CD4-positive, CD25-positive, alpha-beta regulatory T cell (primary cell): ENCODE measurements around the gene WNT1. TPM values are rescaled to one million over a fixed set of nuclear protein-coding genes. Genes with fewer than 3 reads are reported as not detected.

Experiments used
- ATAC-seq, 2 donors: fragments of 150-1000 bp; cut with Tn5 transposase; one replicate each; pipeline ENCODE4 v1.10.0; 2021; ENCODE audit warnings: low read depth in 2 of 2, moderate number of reproducible peaks in 2 of 2, moderate library complexity in 1 of 2
- DNase-seq, 3 donors: peaks; one replicate each; pipeline versions ENCODE4 v3.0.0 to v3.0.0-alpha.2; 2012 to 2022; ENCODE audit warnings: mixed read lengths in 1 of 3
- H3K27ac ChIP-seq: one replicate; pipeline ENCODE4 v1.7.0; 2013; ENCODE audit warnings: mild to moderate bottlenecking, low read length; ENCODE audit not compliant: insufficient read depth, poor library complexity, severe bottlenecking
- H3K27me3 ChIP-seq: one replicate; pipeline ENCODE4 v1.7.0; 2013; ENCODE audit warnings: low read length; ENCODE audit not compliant: control insufficient read depth, insufficient read depth
- H3K36me3 ChIP-seq: one replicate; pipeline ENCODE4 v1.7.0; 2013; ENCODE audit warnings: mild to moderate bottlenecking, low read length, moderate library complexity; ENCODE audit not compliant: control insufficient read depth, insufficient read depth
- H3K4me1 ChIP-seq: 2 replicates; pipeline ENCODE4 v1.7.0; 2013; ENCODE audit warnings: mild to moderate bottlenecking, low read length; ENCODE audit not compliant: insufficient read depth, control insufficient read depth, poor library complexity, severe bottlenecking
- H3K4me3 ChIP-seq: one replicate; pipeline ENCODE4 v1.7.0; 2013; ENCODE audit warnings: low read depth, mild to moderate bottlenecking, low read length, moderate library complexity
- H3K9me3 ChIP-seq, 2 experiments: 1 replicate in 1 of 2; 2 replicates in 1 of 2; pipeline ENCODE4 v1.7.0; 2013; ENCODE audit warnings: low read length in 2 of 2, mild to moderate bottlenecking in 1 of 2, moderate library complexity in 1 of 2; ENCODE audit not compliant: control insufficient read depth in 2 of 2
- H3K27ac Mint-ChIP-seq, 3 donors: one replicate each; pipeline ENCODE4 v1.8.0; 2020 to 2022; ENCODE audit warnings: mild to moderate bottlenecking in 3 of 3, mixed read lengths in 3 of 3, moderate library complexity in 2 of 3
- H3K27me3 Mint-ChIP-seq: one replicate; pipeline ENCODE4 v1.8.0; 2022; ENCODE audit warnings: mild to moderate bottlenecking, mixed read lengths
- H3K36me3 Mint-ChIP-seq: one replicate; pipeline ENCODE4 v1.8.0; 2020; ENCODE audit warnings: mixed read lengths
- H3K4me1 Mint-ChIP-seq, 4 donors: one replicate each; pipeline ENCODE4 v1.8.0; 2020 to 2022; ENCODE audit warnings: mixed read lengths in 4 of 4, mild to moderate bottlenecking in 1 of 4
- H3K4me3 Mint-ChIP-seq, 4 donors: one replicate each; pipeline ENCODE4 v1.8.0; 2020 to 2022; ENCODE audit warnings: mild to moderate bottlenecking in 4 of 4, mixed read lengths in 4 of 4, moderate library complexity in 3 of 4
- H3K9me3 Mint-ChIP-seq, 7 donors: one replicate each; pipeline ENCODE4 v1.8.0; 2020 to 2022; ENCODE audit warnings: mixed read lengths in 7 of 7, mild to moderate bottlenecking in 3 of 7, moderate library complexity in 2 of 7
- polyA plus RNA-seq, 4 donors: library from polyadenylated mRNA; unstranded; fragments of 300-500 nt; fragmentation: Illumina TruSeq; gene quantifications; one replicate each; pipeline ENCODE4 v1.2.3, GENCODE V29; 2021
- total RNA-seq: library from RNA; stranded (reverse); gene quantifications from one replicate; pipeline ENCODE4 v1.2.3, GENCODE V29; 2022

WNT1 gene
- total and polyA plus RNA-seq, 5 donors from 2014 or later, result 0.39 to 0.62 TPM; not detected in 3

GRCh38 chr12:48985475-48985897 is 7.4 kb downstream of the WNT1 start:
- peaks cover 16% of the 10 kb centered on the region for H3K4me1 ChIP-seq
- H3K9me3 ChIP-seq, result no peaks in the 10 kb centered on the region
- H3K4me3 ChIP-seq, result no peak overlapping the region
- Mint-ChIP-seq H3K27me3 (peaks cover 65% of the 10 kb centered on the region), H3K27ac (no peak overlapping the region), H3K36me3 (no peaks in the 10 kb centered on the region), H3K4me1 (peaks cover 0 to 30% (median 16%) of the 10 kb centered on the region in 4 donors), H3K4me3 (no peak overlapping the region), H3K9me3 (peaks cover 0 to 2% (median 0%) of the 10 kb centered on the region in 7 donors)
- H3K27me3 ChIP-seq, result peaks cover 30% of the 10 kb centered on the region
- no peak for DNase-seq
- ATAC-seq, result no peak
- H3K36me3 ChIP-seq, result no peaks in the 10 kb centered on the region
- no peak overlapping the region for H3K27ac ChIP-seq

- Histone ChIP-seq H3K27me3 (peaks cover 30% of the 10 kb centered on the region), H3K27ac (no peak overlapping the region), H3K4me1 (peaks cover 12% of the 10 kb centered on the region), H3K36me3 (no peaks in the 10 kb centered on the region), H3K9me3 (no peaks in the 10 kb centered on the region), H3K4me3 (no peak overlapping the region)
- peaks cover 0 to 25% (median 16%) of the 10 kb centered on the region in 4 donors for H3K4me1 Mint-ChIP-seq
- H3K36me3 Mint-ChIP-seq, result no peaks in the 10 kb centered on the region
- no peak for DNase-seq
- peaks cover 65% of the 10 kb centered on the region for H3K27me3 Mint-ChIP-seq
- peaks cover 0 to 2% (median 0%) of the 10 kb centered on the region in 7 donors for H3K9me3 Mint-ChIP-seq
- H3K27ac Mint-ChIP-seq, result no peak overlapping the region
- no peak overlapping the region for H3K4me3 Mint-ChIP-seq
- no peak for ATAC-seq
Observed at GRCh38 chr12:48985901-48986300, 7.8 kb downstream of the WNT1 start.

GRCh38 chr12:48986720-48987291 is 8.7 kb downstream of the WNT1 start:
- Histone ChIP-seq H3K36me3 (no peaks in the 10 kb centered on the region), H3K27ac (no peak overlapping the region), H3K4me1 (peaks cover 3% of the 10 kb centered on the region), H3K27me3 (peaks cover 32% of the 10 kb centered on the region), H3K4me3 (no peak overlapping the region), H3K9me3 (no peaks in the 10 kb centered on the region)
- Mint-ChIP-seq H3K36me3 (no peaks in the 10 kb centered on the region), H3K9me3 (no peaks in the 10 kb centered on the region), H3K27me3 (peaks cover 62% of the 10 kb centered on the region), H3K27ac (no peak overlapping the region), H3K4me3 (peak overlapping the region in 1 of 4 donors; percentile 61), H3K4me1 (peaks cover 0 to 17% (median 10%) of the 10 kb centered on the region in 4 donors)
- no peak for ATAC-seq
- no peak for DNase-seq

GRCh38 chr12:48988030-48988649 is 10.0 kb downstream of the WNT1 start:
- peaks cover 0 to 10% (median 5%) of the 10 kb centered on the region in 4 donors for H3K4me1 Mint-ChIP-seq
- H3K27ac Mint-ChIP-seq, result peak overlapping the region in 1 of 3 donors; percentile 33
- peak; percentile 51 to 64 (median 58) for DNase-seq
- H3K36me3 Mint-ChIP-seq, result no peaks in the 10 kb centered on the region
- H3K27me3 Mint-ChIP-seq, result peaks cover 54% of the 10 kb centered on the region
- no peak overlapping the region for H3K27ac ChIP-seq
- H3K4me1 ChIP-seq, result no peaks in the 10 kb centered on the region
- H3K4me3 ChIP-seq, result no peak overlapping the region
- no peaks in the 10 kb centered on the region for H3K36me3 ChIP-seq
- H3K4me3 Mint-ChIP-seq, result peak overlapping the region in 1 of 4 donors; percentile 14
- no peaks in the 10 kb centered on the region for H3K9me3 ChIP-seq
- no peaks in the 10 kb centered on the region for H3K9me3 Mint-ChIP-seq
- ATAC-seq, result peak; percentile 67 to 70
- H3K27me3 ChIP-seq, result peaks cover 31% of the 10 kb centered on the region

GRCh38 chr12:48990552-48990951 is 12.4 kb downstream of the WNT1 start:
- H3K4me1 Mint-ChIP-seq, result peaks cover 0 to 16% (median 10%) of the 10 kb centered on the region in 4 donors
- H3K9me3 Mint-ChIP-seq, result no peaks in the 10 kb centered on the region
- no peaks in the 10 kb centered on the region for H3K36me3 ChIP-seq
- no peaks in the 10 kb centered on the region for H3K9me3 ChIP-seq
- H3K4me3 Mint-ChIP-seq, result no peak overlapping the region
- no peak for ATAC-seq
- DNase-seq, result no peak
- no peaks in the 10 kb centered on the region for H3K36me3 Mint-ChIP-seq
- peaks cover 32% of the 10 kb centered on the region for H3K27me3 ChIP-seq
- no peak overlapping the region for H3K27ac Mint-ChIP-seq
- no peak overlapping the region for H3K4me3 ChIP-seq
- H3K27me3 Mint-ChIP-seq, result peaks cover 56% of the 10 kb centered on the region
- H3K4me1 ChIP-seq, result peaks cover 6% of the 10 kb centered on the region
- H3K27ac ChIP-seq, result no peak overlapping the region

GRCh38 chr12:48991247-48992050 is 13.3 kb downstream of the WNT1 start:
- H3K27me3 ChIP-seq, result peaks cover 37% of the 10 kb centered on the region

GRCh38 chr12:48993787-48994186 is 15.7 kb downstream of the WNT1 start:
- no peaks in the 10 kb centered on the region for H3K9me3 Mint-ChIP-seq
- H3K27ac ChIP-seq, result no peak overlapping the region
- H3K27me3 Mint-ChIP-seq, result peaks cover 63% of the 10 kb centered on the region

More at GRCh38 chr12:48991247-48992050, 13.3 kb downstream of the WNT1 start:
- Mint-ChIP-seq H3K36me3 (no peaks in the 10 kb centered on the region), H3K9me3 (no peaks in the 10 kb centered on the region), H3K27ac (peak overlapping the region in 1 of 3 donors; percentile 26), H3K4me3 (no peak overlapping the region), H3K27me3 (peaks cover 61% of the 10 kb centered on the region), H3K4me1 (peaks cover 0 to 20% (median 11%) of the 10 kb centered on the region in 4 donors)
- ATAC-seq (no peak), DNase-seq (no peak)
- H3K4me1 ChIP-seq, result peaks cover 6% of the 10 kb centered on the region
- H3K27ac ChIP-seq, result no peak overlapping the region
- no peaks in the 10 kb centered on the region for H3K36me3 ChIP-seq
- no peak overlapping the region for H3K4me3 ChIP-seq
- H3K9me3 ChIP-seq, result no peaks in the 10 kb centered on the region

More at GRCh38 chr12:48993787-48994186, 15.7 kb downstream of the WNT1 start:
- Mint-ChIP-seq H3K27ac (peak overlapping the region in 1 of 3 donors; percentile 3), H3K4me1 (peaks cover 0 to 26% (median 6%) of the 10 kb centered on the region in 4 donors), H3K4me3 (peak overlapping the region in 2 of 4 donors; percentile 4 to 70), H3K36me3 (no peaks in the 10 kb centered on the region)
- DNase-seq (no peak), ATAC-seq (no peak)
- Histone ChIP-seq H3K36me3 (no peaks in the 10 kb centered on the region), H3K9me3 (no peaks in the 10 kb centered on the region), H3K4me1 (peaks cover 29% of the 10 kb centered on the region), H3K27me3 (peaks cover 28% of the 10 kb centered on the region), H3K4me3 (no peak overlapping the region)
